ENCODE measurements around the gene FRA10AC1. TPM values are rescaled to one million over a fixed set of nuclear protein-coding genes. Genes with fewer than 3 reads are reported as not detected.

FRA10AC1 gene
- total RNA-seq, 4 donors from 2014 or later: 10.6 to 20.8 (median 15.4) TPM

DNA sequence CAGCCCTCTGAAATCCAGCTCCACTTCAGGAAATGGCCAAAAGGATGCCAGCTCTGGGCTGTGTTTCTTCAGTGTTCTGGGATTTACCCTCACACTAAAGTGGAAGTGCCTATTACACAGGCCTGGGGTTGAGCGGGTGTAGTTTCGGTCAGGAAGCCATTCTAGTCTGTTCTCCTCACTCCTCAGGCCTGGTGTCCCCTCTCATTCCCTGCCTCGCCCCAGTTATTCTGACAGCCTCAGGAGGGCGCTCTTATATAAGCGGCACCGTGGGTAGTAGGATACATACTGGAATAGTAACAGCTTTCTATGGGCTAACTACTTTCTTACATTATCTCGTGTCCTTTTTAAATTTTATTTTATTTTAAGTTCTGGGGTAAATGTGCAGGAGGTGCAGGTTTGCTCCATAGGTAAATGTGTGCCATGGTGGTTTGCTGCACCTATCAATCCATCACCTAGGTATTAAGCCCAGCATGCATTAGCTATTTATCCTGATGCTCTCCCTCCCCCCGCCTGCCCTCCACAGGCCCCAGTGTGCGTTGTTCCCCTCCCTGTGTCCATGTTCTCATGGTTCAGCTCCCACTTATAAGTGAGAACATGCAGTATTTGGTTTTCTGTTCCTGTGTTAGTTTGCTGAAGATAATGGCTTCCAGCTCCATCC, 43.1 kb upstream of the FRA10AC1 start:
- H3K9me3 ChIP-seq: no peaks in the 10 kb centered on the region
- no peak overlapping the region for H3K4me3 ChIP-seq
- DNase-seq: no peak
- no peaks in the 10 kb centered on the region for H3K36me3 ChIP-seq
- TF ChIP-seq POLR2A (IDR thresholded peaks at IDR 0.05): no peak
- TF ChIP-seq, protein P1, sequence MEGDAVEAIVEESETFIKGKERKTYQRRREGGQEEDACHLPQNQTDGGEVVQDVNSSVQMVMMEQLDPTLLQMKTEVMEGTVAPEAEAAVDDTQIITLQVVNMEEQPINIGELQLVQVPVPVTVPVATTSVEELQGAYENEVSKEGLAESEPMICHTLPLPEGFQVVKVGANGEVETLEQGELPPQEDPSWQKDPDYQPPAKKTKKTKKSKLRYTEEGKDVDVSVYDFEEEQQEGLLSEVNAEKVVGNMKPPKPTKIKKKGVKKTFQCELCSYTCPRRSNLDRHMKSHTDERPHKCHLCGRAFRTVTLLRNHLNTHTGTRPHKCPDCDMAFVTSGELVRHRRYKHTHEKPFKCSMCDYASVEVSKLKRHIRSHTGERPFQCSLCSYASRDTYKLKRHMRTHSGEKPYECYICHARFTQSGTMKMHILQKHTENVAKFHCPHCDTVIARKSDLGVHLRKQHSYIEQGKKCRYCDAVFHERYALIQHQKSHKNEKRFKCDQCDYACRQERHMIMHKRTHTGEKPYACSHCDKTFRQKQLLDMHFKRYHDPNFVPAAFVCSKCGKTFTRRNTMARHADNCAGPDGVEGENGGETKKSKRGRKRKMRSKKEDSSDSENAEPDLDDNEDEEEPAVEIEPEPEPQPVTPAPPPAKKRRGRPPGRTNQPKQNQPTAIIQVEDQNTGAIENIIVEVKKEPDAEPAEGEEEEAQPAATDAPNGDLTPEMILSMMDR (IDR thresholded peaks at IDR 0.05): peak in 3 of 6 experiments; percentile 5 to 21 (median 14)
- H3K27me3 ChIP-seq: no peaks in the 10 kb centered on the region
- no peak overlapping the region for H3K27ac ChIP-seq
- H3K4me1 ChIP-seq: peaks cover 0 to 3% (median 0%) of the 10 kb centered on the region in 4 donors

DNA sequence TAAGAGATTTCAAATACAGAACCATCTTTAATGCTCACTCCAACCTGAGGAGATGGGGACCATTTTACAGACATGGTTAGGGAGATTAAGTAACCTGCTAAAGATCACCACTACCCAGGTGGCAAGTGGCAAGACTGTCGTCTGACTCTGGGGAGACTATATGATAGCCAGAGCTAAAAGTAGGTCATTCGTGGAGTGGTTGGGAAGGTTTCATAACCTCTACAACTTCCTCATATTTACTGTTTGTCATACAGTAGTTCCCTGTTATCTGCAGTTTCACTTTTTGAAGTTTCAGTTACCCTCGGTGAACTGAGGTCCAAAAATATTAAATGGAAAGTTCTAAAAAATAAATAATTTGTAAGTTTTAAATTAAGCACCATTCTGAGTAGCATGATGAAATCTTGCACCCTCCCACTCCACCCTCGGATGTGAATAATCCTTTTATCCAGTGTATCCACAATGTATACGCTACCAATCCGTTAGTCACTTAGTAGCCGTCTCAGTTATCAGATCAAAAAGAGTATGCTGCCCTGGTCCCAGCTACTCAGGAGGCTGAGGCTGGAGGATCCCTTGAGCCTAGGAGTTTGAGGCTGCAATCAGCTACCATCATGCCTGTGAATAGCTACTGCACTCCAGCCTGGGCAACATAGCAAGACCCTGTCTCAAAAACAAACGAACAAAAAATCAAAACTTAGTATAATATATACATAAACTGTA, 40.4 kb upstream of the FRA10AC1 start:
- H3K27me3 ChIP-seq: no peaks in the 10 kb centered on the region
- DNase-seq: no peak
- no peak overlapping the region for H3K27ac ChIP-seq
- no peaks in the 10 kb centered on the region for H3K9me3 ChIP-seq
- peak overlapping the region in 1 of 4 donors; percentile 6 for H3K4me3 ChIP-seq
- TF ChIP-seq, protein P1 (IDR thresholded peaks at IDR 0.05): no peak
- TF ChIP-seq POLR2A (IDR thresholded peaks at IDR 0.05): no peak
- H3K36me3 ChIP-seq: no peaks in the 10 kb centered on the region
- no peaks in the 10 kb centered on the region for H3K4me1 ChIP-seq

DNA sequence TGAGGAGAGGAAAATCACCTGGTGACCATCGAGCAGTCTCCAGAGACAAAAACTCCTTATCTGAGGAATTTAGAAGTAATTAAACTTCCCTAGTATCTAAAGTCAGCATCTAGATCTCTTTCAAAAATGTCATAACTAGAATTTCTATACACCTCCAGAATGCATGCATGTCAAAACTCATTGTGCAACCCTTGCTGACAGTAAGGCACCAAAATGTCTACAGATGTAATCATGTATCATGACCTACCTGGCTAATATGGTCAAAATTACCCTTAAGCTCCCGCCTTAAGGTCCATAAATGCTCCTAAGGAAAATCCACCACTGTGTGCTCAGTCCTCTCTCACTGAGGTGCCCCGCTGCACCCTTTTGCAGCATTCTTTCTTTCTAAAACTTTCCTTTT, 39.0 kb upstream of the FRA10AC1 start:
- Histone ChIP-seq H3K4me1 (no peaks in the 10 kb centered on the region), H3K27ac (no peak overlapping the region), H3K4me3 (no peak overlapping the region), H3K9me3 (no peaks in the 10 kb centered on the region), H3K36me3 (no peaks in the 10 kb centered on the region), H3K27me3 (no peaks in the 10 kb centered on the region)
- no peak for DNase-seq
- TF ChIP-seq, protein P1 (IDR thresholded peaks at IDR 0.05): no peak
- TF ChIP-seq POLR2A (IDR thresholded peaks at IDR 0.05): no peak

DNA sequence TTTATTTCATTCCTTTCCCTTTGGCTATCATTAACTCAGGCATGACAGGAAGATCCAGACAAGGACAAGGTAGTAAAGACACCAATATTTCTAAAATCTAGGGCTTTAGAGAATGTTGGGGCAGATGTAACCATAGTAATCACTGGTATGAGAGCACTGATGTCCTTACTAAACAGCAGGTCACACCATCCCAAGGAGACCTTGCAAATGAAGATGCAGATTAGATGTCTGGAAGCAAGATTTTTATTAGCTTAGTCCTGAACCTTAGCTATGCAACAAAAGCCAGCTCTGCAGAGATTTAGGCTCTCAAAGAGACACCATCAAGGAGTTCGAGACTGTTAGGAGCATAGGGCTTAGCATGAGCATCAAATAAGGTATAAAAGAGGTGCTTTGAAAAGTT, 23.6 kb upstream of the FRA10AC1 start:
- no peaks in the 10 kb centered on the region for H3K27me3 ChIP-seq
- no peaks in the 10 kb centered on the region for H3K9me3 ChIP-seq
- H3K4me3 ChIP-seq: no peak overlapping the region
- TF ChIP-seq POLR2A (IDR thresholded peaks at IDR 0.05): no peak
- TF ChIP-seq, protein P1 (IDR thresholded peaks at IDR 0.05): no peak
- no peak overlapping the region for H3K27ac ChIP-seq
- no peaks in the 10 kb centered on the region for H3K36me3 ChIP-seq
- no peak for DNase-seq
- H3K4me1 ChIP-seq: no peaks in the 10 kb centered on the region

DNA sequence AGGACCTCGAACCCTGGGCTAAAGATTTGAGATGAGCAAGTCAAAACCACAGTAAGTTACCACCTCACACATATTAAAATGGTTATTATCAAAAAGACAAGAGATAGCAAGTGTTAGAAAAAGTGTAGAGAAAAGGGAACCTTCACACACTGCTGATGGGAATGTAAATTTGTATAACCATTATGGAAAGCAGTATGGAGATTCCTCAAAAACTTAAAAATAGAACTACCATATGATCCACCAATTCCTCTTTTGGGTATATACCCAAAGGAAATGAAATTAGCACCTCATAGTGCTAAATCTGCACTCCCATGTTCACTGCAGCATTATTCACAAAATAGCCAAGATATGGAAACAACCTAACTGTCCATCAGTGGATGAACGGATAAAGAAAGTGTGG, 20.8 kb upstream of the FRA10AC1 start:
- Histone ChIP-seq H3K4me1 (no peaks in the 10 kb centered on the region), H3K36me3 (no peaks in the 10 kb centered on the region), H3K9me3 (no peaks in the 10 kb centered on the region), H3K4me3 (no peak overlapping the region), H3K27ac (no peak overlapping the region), H3K27me3 (no peaks in the 10 kb centered on the region)
- DNase-seq: no peak
- TF ChIP-seq, protein P1 (IDR thresholded peaks at IDR 0.05): no peak
- no peak for TF ChIP-seq POLR2A (IDR thresholded peaks at IDR 0.05)

All from Peyer's patch (tissue), 4 donors.